PFSK-1 (cell line): ENCODE measurements around the gene ETV5.

Source experiments
- FOXP2 ChIP-seq: optimal IDR thresholded peaks from 2 replicates; pipeline ENCODE3; 2011; ENCODE audit warnings: borderline replicate concordance, control low read depth, inconsistent platforms; ENCODE audit not compliant: insufficient read depth; ENCODE audit errors: extremely low read length, extremely low read depth
- SIN3A ChIP-seq: IDR thresholded peaks from 2 replicates; pipeline ENCODE4 v1.6.1; 2012; ENCODE audit warnings: mild to moderate bottlenecking, low read length, moderate library complexity, borderline replicate concordance; ENCODE audit not compliant: insufficient read depth
- TF ChIP-seq, protein P1 (sequence below), 2 experiments: IDR thresholded peaks; 2 replicates each; pipeline versions ENCODE4 v1.6.1 to v1.8.0; 2011 to 2012; ENCODE audit warnings: low read depth in 2 of 2, low read length in 2 of 2, control low read depth in 1 of 2, inconsistent platforms in 1 of 2, mild to moderate bottlenecking in 1 of 2, moderate library complexity in 1 of 2; ENCODE audit not compliant: insufficient read depth in 1 of 2

GRCh38 chr3:186075931-186076567, 32.8 kb downstream of the ETV5 start:
- TF ChIP-seq SIN3A = no peak
- TF ChIP-seq, protein P1, sequence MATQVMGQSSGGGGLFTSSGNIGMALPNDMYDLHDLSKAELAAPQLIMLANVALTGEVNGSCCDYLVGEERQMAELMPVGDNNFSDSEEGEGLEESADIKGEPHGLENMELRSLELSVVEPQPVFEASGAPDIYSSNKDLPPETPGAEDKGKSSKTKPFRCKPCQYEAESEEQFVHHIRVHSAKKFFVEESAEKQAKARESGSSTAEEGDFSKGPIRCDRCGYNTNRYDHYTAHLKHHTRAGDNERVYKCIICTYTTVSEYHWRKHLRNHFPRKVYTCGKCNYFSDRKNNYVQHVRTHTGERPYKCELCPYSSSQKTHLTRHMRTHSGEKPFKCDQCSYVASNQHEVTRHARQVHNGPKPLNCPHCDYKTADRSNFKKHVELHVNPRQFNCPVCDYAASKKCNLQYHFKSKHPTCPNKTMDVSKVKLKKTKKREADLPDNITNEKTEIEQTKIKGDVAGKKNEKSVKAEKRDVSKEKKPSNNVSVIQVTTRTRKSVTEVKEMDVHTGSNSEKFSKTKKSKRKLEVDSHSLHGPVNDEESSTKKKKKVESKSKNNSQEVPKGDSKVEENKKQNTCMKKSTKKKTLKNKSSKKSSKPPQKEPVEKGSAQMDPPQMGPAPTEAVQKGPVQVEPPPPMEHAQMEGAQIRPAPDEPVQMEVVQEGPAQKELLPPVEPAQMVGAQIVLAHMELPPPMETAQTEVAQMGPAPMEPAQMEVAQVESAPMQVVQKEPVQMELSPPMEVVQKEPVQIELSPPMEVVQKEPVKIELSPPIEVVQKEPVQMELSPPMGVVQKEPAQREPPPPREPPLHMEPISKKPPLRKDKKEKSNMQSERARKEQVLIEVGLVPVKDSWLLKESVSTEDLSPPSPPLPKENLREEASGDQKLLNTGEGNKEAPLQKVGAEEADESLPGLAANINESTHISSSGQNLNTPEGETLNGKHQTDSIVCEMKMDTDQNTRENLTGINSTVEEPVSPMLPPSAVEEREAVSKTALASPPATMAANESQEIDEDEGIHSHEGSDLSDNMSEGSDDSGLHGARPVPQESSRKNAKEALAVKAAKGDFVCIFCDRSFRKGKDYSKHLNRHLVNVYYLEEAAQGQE (IDR thresholded peaks at IDR 0.05; ENCODE audit: insufficient read depth in 1 of 2, low read depth in 2 of 2, low read length in 2 of 2) = no peak
- TF ChIP-seq FOXP2 = no peak
